ENCODE data around the gene CPSF7. TPM values are rescaled to one million over a fixed set of nuclear protein-coding genes. Genes with fewer than 3 reads are reported as not detected.

The CPSF7 gene
- total RNA-seq, 1 experiment from 2014 or later = 145 TPM

- Mint-ChIP-seq H3K27me3 (ENCODE audit: low read depth) (peaks cover 2% of the 10 kb centered on the region), H3K27ac (no peak overlapping the region), H3K4me3 (no peak overlapping the region), H3K4me1 (peaks cover 17 to 28% of the 10 kb centered on the region in 2 experiments), H3K9me3 (no peaks in the 10 kb centered on the region), H3K36me3 (ENCODE audit: insufficient read depth in 1 of 3, low read depth in 3 of 3) (peaks cover 0 to 5% (median 2%) of the 10 kb centered on the region in 3 experiments; a peak in 3 of 7 replicates)
- Histone ChIP-seq H4K5ac (ENCODE audit: insufficient read length, low read depth, low read length) (no peak overlapping the region), H4K91ac (ENCODE audit: insufficient read length, low read depth, low read length) (no peak overlapping the region), H3K27ac (ENCODE audit: insufficient read length, low read depth, low read length) (no peak overlapping the region), H4K20me1 (ENCODE audit: control insufficient read depth, insufficient read depth, insufficient read length) (no peaks in the 10 kb centered on the region), H3K23ac (ENCODE audit: insufficient read length, low read depth, low read length) (no peak overlapping the region), H3K56ac (ENCODE audit: insufficient read length, low read depth, low read length) (no peak overlapping the region), H2BK20ac (ENCODE audit: low read depth, low read length, poor library complexity, severe bottlenecking) (no peak overlapping the region), H3K14ac (ENCODE audit: insufficient read depth, low read length) (no peak overlapping the region; the same call in 1 of the 2 replicates), H2BK15ac (ENCODE audit: low read depth, low read length) (no peak overlapping the region), H2BK5ac (ENCODE audit: insufficient read length, low read length) (no peak overlapping the region), H3K23me2 (ENCODE audit: insufficient read length, low read depth, low read length, poor library complexity, severe bottlenecking) (no peaks in the 10 kb centered on the region), H2BK120ac (ENCODE audit: low read depth, low read length, poor library complexity, severe bottlenecking) (no peak overlapping the region), H3K79me1 (ENCODE audit: insufficient read depth, low read depth, low read length, poor library complexity, severe bottlenecking) (no peaks in the 10 kb centered on the region), H3K9me3 (ENCODE audit: control insufficient read depth, low read depth, low read length) (no peaks in the 10 kb centered on the region), H3K27me3 (ENCODE audit: insufficient read depth, low read length) (no peaks in the 10 kb centered on the region), H2BK12ac (ENCODE audit: insufficient read length, low read depth, low read length) (no peak overlapping the region), H3K4me1 (ENCODE audit: insufficient read depth, low read length) (no peaks in the 10 kb centered on the region), H3K4ac (ENCODE audit: low read depth, low read length) (no peak overlapping the region), H2AK5ac (ENCODE audit: insufficient read length, low read length) (no peak overlapping the region), H2AFZ (ENCODE audit: low read length) (no peak overlapping the region), H3K9ac (ENCODE audit: extremely low read depth, insufficient read length, low read length) (no peak overlapping the region), H3K79me2 (ENCODE audit: insufficient read depth, low read length) (no peaks in the 10 kb centered on the region), H3K18ac (ENCODE audit: insufficient read length, low read depth, low read length) (no peak overlapping the region), H3T11ph (ENCODE audit: low read length) (no peak overlapping the region), H3K4me2 (ENCODE audit: insufficient read depth, insufficient read length, low read length) (no peak overlapping the region), H4K8ac (replicated peaks; ENCODE audit: insufficient read length, low read depth, low read length) (no peak overlapping the region)
- DNase-seq = peak; percentile 77
- no CpG with 5 or more reads among the region's 18 CpGs for WGBS (ENCODE audit: extremely low coverage, insufficient read length, low lambda C conversion rate)
- peak; percentile 95 for TF ChIP-seq CTCF (conservative IDR thresholded peaks at IDR 0.05)
These were observed 48.0 kb upstream of the CPSF7 start for GRCh38 chr11:61477727-61478148.
